ENCODE data around the gene ESYT3.

DNA sequence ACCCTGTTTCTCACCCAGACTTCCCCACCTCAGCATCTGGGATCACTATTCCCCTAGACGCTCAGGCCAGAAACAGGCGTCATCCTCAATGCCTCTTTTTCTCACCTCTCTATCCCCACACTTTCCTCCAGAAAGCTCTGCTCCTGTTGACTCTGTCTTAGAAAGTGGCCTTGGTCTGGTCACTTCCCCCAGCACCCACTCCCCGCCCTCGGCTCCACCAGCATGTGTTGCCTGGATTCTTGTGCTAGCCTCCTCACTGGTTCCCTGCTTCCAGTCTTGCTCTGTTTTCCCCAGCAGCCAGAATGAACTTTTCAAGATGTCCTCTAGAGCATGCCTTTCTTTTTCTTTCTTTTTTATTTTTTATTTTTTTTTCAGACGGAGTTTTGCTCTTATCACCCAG is 39.7 kb upstream of the ESYT3 start:
- TF ChIP-seq POLR2AphosphoS5 (IDR thresholded peaks at IDR 0.05; ENCODE audit: insufficient read depth in 1 of 2, low read depth in 1 of 2) (no peak), POLR2A (IDR thresholded peaks at IDR 0.05) (no peak)
- TF ChIP-seq, protein P1, sequence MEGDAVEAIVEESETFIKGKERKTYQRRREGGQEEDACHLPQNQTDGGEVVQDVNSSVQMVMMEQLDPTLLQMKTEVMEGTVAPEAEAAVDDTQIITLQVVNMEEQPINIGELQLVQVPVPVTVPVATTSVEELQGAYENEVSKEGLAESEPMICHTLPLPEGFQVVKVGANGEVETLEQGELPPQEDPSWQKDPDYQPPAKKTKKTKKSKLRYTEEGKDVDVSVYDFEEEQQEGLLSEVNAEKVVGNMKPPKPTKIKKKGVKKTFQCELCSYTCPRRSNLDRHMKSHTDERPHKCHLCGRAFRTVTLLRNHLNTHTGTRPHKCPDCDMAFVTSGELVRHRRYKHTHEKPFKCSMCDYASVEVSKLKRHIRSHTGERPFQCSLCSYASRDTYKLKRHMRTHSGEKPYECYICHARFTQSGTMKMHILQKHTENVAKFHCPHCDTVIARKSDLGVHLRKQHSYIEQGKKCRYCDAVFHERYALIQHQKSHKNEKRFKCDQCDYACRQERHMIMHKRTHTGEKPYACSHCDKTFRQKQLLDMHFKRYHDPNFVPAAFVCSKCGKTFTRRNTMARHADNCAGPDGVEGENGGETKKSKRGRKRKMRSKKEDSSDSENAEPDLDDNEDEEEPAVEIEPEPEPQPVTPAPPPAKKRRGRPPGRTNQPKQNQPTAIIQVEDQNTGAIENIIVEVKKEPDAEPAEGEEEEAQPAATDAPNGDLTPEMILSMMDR (IDR thresholded peaks at IDR 0.05) = no peak

Measured in vagina (tissue), 2 donors.